Measurements from ENCODE around the gene KCNJ15.

Gene KCNJ15

DNA sequence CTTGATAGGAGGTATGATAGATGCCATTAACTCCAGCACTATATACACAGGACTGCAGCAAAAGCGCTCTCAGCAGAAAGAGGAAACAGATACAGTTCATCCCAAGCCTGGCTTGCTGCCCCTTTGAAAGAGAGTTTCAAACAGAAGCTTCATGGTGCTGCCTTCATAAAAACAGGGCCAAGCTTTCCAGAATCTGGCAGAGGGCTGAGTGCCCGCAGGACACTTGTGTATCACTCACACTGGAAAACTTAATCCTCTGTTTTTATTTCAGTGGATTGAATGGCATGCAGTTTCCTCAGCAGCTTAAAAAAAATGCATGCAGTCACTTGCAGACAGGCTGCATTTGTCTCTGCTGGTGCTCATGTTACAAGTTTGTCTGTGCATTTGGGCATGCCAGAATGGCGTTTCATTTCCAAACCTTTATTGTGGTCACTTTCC lies 40.4 kb downstream of the KCNJ15 start:
- in situ Hi-C loops (cut with MboI; ENCODE audit: low sequenced_read_pairs): no loop called here

DNA sequence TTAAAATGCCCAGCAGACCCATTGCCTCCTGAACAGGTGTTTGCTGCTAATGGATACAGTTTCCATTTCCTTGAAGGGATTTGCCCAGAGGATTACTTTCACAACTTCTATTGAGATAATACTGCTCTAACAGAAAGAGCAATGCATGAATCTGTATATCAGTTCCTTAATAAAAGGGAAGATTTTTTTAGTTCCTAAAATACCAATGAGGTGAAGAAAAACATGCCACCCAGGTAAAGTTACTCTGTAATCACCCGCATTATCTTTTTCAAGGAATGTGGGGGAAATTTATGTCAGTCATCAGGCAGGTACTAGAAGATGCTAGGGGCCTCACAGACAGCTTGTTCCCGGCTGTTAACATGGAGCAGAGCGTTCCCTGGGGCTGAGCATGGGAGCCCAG lies 41.1 kb downstream of the KCNJ15 start:
- in situ Hi-C loops (cut with MboI; ENCODE audit: low sequenced_read_pairs): no loop called here

DNA sequence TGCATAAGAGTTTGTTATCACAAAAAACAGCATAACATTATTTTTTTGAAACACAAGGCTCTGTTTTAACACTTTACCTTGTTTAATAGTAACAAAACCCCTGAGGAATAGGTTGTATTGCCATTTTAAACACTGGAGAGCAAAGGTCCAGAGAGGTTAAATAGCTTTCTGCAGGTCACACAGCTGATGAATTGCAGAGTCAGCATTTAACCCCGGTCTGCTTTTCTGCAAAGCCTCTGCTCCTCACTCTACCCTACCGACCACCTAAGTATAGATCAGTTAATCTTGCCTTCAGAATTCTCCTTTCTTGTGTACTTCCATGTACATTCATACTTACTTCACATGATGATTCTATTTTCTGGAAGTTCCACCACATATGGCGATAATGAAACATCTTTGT lies 42.0 kb downstream of the KCNJ15 start:
- in situ Hi-C loops (cut with MboI; ENCODE audit: low sequenced_read_pairs): no loop called here

DNA sequence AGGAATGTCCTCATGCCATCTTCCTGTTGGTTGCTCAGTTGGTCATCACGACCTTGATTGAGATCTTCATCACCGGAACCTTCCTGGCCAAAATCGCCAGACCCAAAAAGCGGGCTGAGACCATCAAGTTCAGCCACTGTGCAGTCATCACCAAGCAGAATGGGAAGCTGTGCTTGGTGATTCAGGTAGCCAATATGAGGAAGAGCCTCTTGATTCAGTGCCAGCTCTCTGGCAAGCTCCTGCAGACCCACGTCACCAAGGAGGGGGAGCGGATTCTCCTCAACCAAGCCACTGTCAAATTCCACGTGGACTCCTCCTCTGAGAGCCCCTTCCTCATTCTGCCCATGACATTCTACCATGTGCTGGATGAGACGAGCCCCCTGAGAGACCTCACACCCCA lies 42.9 kb downstream of the KCNJ15 start:
- in situ Hi-C loops (cut with MboI; ENCODE audit: low sequenced_read_pairs): no loop called here

DNA sequence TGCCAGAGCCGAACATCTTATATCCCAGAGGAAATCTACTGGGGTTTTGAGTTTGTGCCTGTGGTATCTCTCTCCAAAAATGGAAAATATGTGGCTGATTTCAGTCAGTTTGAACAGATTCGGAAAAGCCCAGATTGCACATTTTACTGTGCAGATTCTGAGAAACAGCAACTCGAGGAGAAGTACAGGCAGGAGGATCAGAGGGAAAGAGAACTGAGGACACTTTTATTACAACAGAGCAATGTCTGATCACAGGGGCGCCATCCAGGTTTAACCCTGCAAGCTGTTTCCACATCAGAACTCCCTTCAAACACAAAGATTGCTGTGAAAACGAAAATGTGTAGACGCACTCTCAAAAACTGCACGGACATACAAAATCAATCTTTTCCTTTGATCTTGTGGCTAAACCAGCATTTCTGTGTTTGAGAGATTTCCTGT lies 43.4 kb downstream of the KCNJ15 start:
- in situ Hi-C loops (cut with MboI; ENCODE audit: low sequenced_read_pairs): no loop called here

DNA sequence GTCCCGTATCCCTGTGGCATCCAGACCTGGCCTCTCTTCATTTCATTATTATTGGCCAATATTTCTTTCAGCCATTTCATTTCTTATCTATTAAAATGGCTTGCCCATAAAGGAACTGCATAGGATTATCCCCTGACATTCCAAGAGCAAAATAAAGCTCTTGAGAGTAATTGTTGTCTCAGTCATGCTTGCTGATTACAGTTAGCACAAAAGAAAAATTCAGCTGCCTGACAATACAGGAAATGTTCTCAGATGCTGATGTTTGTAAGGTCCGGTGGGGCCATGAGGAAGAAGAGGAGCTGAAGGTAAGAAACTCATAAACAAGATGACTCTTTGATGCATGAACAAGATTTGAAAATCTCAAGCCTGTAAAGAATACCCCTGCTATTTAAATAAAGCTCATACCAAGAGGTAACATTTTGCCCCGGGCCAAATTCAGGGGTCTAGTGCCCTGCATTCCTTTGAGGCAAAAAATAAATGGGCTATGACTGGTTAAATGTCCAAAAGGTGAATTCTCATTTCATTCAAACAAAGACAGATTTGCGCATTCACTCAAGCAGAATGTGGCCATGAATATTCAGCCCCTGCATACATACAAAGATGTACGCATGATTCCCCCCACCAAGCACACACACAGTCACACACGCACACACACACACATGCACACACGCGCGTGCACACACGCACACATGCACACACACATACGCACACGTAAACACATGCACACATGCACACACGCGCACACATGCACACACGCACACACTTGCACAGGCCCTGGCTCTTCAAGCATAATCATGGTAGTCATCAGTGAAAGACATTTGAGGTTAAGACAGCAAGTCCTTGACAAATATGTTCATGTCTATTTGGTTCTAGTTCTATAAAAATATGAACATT lies 44.8 kb downstream of the KCNJ15 start:
- in situ Hi-C loops (cut with MboI; ENCODE audit: low sequenced_read_pairs): no loop called here

DNA sequence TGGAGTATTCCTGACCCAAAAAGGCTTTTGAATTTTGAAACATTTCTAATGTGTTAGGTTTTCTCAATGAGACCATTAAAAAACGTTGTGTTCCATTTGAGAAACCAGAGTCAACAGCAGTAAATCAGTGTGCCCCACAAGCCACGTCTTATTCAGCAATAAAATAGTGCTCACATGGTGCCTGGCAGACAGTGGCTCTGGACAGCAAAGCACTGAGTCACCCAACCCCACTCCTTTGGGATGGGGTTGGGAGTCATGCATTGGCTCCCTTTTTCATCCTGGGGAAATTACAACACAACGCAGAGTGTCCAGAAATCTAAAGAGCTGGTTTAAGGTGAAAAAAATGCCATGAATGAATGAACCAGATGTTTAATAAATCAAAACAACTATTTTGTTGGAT lies 46.5 kb downstream of the KCNJ15 start:
- in situ Hi-C loops (cut with MboI; ENCODE audit: low sequenced_read_pairs): no loop called here

DNA sequence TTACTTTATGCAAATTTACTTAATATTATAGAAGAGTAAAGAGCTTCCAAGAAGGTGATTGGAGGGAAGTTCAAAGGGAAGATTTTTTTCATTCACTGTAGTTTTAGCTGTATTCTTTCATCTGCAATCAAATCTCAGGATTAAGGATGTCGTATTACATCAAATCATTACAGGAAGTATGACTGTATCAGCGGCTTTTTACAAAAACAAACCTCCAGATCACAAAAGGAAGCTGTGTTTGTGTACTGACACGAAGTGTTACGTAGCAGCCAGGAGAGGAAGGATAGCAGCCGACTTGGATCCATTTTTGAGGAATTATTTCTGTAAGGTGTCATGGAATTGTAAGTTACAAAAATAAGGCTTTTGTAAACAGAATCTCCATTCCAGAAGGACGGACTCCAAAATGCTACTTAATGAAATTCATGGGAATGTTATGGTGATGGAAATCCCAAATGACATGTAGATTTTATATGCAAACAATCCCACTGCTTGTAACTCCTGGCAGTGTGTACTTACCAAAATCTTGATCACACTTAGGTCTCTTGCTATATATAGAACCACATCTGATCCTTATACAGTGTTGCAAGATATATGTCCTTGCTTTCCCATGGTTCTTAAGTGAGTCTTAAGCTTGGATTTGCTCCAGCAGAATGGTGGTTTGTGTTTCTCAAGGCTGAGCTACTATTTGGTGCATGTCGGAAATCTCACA lies 49.8 kb downstream of the KCNJ15 start:
- in situ Hi-C loops (cut with MboI; ENCODE audit: low sequenced_read_pairs): no loop called here

DNA sequence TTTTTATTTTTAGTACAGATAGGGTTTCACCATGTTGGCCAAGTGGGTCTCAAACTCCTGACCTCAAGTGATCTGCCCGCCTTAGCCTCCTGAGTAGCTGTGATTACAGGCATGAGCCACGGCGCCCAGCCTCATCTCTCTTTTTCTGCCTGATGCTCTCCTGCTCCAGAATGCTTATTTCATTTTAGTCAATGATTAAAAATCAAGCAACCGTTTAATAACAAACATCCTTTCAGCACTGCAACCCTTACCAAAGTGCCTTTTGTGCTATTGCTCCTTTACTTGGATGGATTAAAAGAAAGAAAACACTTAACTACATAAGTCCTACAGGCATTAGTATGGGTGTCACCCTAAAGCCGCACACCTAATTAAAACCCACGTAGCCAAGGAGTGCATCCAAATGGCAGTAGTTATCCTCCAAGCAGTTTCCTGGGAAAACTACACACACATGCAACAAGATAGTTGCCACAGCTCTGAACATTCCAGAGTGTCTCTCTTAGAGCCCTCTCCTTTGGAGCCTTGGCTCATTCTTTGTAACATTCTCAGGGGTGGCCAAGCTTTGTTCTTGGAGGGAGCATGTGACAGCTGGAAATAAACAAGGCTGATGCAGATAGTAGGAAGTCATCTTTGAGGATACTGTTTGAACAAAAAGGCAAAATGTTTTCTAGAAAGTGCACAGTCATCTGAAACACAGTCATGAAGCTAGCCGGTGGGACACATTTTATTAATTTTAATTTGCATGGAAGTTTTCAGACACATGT lies 51.2 kb downstream of the KCNJ15 start:
- in situ Hi-C loops (cut with MboI; ENCODE audit: low sequenced_read_pairs): no loop called here

DNA sequence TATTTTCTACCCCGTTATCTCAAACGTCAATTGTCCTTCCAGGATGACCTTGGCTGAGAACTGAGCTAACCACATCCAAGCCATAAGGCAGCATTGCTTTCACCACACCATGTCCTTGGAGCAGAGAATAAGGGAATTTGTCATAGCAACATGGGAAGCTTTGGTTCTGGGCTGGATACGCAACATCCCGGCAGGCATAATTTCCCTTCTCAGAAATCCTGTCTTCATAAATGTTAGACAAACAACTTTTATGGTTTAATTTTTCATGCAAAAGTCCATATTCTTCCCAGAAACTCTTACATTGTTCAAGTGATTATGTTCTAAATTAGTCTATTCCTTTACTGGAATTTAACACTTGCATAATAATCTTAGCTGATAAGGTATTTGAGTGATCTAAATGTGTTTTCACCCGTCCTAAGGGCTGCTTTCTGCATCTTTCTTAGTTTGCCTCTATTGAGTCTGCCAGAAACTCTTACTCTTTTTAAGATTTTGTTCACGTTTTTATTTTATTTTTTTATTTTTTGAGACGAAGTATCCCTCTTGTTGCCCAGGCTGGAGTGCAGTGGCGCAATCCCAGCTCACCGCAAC lies 51.8 kb downstream of the KCNJ15 start:
- in situ Hi-C loops (cut with MboI; ENCODE audit: low sequenced_read_pairs): no loop called here

DNA sequence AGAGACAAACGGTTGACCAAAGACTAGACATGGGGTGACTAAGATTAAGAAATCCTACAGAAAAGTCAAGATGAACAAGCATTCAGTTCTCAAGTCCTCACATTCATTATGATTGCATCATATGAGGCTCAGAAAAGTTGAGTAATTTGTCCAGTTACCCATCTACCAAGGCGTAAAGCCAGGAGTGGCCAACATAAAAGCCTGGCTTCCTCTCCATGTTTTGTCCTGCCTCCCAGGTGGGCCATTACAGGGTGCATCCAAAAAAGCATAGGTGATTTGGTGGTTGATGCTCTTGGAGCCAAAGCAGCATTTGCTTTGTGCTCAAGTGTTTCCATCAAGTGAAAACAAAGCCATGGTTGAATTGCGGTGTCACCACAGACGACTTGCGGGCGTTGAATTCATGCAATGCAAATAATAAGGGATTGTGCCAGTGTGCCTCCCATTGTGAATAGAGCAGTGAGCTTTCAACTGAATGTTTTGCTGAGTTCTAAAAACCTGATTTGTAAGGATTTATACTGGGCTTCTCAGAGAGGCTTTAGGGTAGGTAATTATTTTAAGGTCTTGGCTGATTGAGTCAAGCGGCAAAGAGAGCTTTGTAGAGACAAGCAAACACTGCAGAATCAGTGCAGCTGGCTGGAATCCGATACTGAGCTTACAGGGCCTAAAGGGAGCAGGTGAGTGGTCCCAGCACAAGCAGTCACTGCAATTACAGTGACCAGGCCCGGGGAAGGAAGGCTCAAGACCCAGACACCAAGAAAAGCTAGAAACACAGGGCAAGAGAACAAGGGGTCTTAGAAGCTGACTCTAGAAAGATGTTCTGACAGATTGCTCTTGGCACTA lies 54.1 kb downstream of the KCNJ15 start:
- in situ Hi-C loops (cut with MboI; ENCODE audit: low sequenced_read_pairs): no loop called here

DNA sequence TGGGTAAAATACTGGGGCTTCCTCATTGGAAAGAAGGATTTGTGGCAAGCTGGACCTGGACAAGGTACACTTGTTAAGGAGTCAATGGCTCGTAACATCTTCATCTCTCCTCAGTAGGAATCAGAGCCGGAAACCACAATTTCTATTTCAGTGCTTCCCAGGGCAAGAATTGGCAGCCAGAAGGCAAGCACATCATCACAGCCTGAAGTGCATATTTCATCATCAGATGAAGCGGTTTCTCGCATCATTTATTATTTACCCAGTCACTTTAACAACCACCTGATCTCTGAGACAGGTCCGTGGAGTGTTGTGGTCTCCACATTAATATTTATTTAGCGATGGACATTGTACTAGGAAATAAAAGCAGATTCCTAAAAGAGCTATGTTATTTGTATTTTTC lies 55.0 kb downstream of the KCNJ15 start:
- in situ Hi-C loops (cut with MboI; ENCODE audit: low sequenced_read_pairs): no loop called here

DNA sequence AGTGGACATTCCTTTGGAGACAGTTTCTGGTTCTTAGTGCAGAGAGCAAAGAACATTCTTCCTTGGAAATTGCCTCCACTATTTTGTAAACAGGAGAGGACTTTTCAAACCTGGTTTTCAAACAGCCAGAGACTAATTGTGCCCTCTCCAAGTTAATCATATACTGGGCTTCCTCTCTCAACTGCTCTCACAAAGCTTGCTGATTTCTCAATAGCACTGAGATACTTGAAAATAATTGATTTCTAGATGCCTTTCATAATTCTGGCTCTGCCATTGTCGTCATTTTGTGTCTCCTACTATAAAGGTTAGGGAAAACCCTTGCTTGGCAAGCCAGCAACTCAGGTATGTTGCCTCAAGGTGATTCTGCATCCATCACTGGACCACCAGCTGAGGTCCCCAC lies 56.0 kb downstream of the KCNJ15 start:
- in situ Hi-C loops (cut with MboI; ENCODE audit: low sequenced_read_pairs): no loop called here

DNA sequence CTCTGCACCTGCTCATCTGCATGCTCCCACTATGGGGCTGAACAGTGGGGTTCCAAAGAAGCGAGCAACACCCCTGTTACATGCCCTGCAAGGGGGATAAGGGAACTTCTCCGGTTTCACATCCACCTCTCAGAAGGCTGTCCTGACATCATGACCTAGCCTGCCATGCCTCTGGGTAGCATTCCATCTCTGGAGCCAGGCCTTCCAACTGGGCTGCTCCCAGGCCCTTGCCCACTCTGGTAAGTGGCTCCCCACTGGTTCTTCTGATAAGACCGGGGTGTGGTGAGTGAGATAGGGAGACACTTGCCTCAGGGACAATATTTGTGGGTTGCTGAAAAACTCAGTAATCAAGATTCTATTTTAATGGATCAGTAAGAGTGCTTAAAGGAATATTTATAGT lies 57.8 kb downstream of the KCNJ15 start:
- in situ Hi-C loops (cut with MboI; ENCODE audit: low sequenced_read_pairs): no loop called here

DNA sequence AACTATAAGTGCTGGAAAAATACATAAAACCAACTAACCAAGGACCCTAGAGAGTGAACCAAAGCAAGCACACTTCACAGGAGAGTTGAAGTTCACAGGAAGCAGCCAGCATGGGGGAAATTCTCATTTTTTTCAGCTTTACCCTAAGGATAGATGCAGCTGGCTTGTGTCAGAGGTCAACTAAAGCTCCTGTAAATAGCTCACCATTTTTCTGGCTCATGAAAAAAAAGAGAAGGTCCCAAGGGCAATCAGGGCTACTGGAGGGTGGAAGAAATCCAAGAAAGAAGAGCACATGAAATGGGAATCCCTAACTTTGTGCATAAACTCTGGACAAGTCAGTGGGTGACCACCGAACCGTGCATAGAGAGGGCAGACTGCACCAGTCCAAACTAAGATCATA lies 58.3 kb downstream of the KCNJ15 start:
- in situ Hi-C loops (cut with MboI; ENCODE audit: low sequenced_read_pairs): no loop called here

DNA sequence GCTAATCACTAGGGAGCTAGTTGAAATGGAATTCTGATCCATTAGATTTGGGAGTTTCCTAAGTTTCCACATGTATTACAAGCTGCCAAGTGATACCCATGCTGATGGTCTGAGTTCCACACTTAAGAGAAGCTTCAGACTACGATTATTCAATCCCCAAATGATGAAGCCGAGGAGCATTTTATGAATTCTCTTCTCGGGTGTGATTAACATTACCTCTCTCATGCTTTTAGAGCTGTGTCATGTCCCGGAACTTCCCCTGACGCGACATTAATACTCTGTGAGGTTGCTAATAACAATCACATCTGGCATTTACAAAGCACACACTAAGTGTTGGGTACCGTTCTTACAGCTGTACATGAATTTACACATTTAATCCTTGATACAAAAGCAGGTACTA lies 63.0 kb downstream of the KCNJ15 start:
- in situ Hi-C loops (cut with MboI; ENCODE audit: low sequenced_read_pairs): no loop called here

DNA sequence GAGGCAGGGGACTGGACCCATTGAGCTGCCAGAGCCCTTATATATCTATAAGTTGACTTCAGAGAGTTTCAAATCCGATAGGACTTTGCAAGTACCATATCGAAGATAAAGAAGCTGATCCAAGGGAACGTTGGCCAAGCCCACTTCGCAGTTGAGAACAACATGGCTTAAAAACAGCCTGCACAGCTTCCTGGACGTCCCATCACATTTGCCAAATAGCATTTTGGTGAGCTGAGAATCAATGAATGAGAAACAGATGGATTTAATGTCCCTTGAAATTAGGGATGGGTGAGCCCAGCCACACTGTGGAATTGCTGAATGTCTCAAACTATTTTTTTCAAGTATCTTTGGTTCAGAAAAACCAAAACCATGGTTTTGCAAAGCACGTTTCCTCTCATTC lies 64.8 kb downstream of the KCNJ15 start:
- in situ Hi-C loops (cut with MboI; ENCODE audit: low sequenced_read_pairs): no loop called here

DNA sequence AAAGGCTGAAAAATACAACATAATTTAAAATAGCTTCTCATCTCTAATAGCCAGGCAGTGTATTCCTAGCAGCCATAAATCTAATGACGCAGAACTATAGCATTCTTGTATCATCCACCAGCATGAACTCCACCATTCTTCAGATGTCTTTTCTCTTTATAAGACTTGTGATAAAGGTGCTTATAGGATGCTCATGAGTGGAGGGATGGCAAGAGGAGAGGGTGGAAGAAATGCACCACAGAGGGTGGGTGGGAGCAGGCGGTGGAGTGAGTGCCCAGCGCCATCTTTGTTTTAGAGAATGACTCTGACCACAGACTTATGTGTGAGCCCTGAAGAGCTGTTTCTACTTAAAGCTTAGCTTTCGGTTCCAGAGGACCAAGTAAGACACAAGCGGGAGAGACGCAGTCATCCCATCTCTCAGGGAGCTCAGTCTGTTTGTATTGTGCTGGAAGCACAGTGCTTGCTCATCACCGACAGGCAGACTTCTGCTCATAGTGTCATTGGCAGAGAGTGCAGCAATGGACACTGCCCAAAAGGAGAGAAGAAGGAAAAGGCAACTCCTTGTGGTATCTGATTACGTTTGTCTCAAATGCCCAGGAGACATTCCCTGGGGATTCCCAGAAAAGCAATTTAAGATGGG lies 65.6 kb downstream of the KCNJ15 start:
- in situ Hi-C loops (cut with MboI; ENCODE audit: low sequenced_read_pairs): no loop called here

DNA sequence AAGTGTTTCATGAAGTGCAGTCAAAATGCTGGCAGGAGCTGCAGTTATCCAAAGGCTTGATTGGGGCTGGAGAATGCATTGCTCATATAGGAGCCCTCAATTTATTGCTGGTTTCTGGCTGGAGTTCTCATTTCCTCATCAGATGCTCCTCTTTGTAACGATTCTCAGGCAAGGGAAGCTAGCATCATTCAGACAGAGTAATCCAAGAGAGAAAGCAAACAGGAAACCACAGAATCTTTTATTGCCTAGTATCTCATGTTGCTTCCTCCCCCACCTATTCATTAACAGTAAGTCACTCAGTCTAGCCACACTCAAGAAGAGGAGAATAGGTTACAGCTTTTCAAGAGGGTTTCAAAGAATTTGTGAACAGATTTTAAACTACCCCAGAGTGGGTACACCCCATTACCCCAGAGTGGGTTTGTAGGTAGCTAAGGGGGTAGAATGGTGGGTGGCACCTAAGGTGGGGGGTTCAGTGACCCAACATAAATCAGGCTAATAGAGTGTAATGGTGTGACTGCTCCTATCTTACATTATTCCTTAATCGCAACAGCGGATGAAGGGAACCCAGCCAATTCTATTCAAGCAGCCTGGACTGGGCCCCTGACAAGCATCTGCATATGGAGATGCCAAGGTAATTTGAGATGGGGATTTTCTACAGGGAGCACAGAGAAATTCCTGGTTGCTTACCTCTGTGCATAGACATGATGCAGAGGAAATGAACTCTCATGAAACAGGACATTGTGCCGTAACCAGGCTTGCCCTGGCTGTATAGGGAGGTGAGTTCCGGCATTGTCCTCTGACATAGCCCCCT lies 67.1 kb downstream of the KCNJ15 start:
- in situ Hi-C loops (cut with MboI; ENCODE audit: low sequenced_read_pairs): no loop called here

Measured in HL-60/S4 treated with retinoic acid at 250 ng/mL for 4 days and 3 days (cell line).